ENCODE data around the gene NRCAM.

Gene NRCAM

DNA sequence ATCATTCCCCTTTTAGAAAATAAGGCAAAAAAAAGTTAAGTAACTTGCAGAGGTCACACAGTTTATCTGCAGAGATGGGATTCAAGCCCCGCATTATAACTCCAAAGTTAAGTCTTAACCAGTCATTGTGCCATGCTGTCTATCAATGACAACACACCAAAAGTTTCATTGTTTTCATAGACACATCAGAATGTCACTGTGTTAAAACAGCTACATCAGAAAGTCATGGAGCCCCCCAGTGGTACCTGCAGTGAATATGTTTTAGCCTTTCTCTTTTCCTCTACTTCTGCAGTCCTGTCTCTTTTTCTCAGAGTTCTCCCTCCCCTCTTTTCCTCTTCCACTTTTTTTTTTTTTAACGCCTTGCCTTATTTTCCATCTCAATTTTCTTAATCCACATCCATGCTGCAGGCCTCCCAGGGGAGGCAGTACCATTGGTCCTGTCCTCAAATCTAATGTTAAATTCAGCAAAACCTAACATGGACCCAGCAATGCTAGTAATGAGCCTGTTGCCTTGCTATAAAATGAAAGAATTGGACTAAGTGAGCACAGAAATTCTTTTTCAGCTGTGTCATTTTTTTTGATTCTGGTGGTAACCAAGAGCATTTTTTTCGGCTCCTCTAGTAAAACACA is 3.8 kb upstream of the NRCAM start:
- Histone ChIP-seq H3K4me3 (ENCODE audit: low read depth, low read length) (no peak overlapping the region), H3K9me3 (ENCODE audit: control insufficient read depth, insufficient read depth, low read depth, low read length) (no peaks in the 10 kb centered on the region), H3K27ac (ENCODE audit: extremely low read depth, low read depth, low read length) (no peak overlapping the region), H3K36me3 (ENCODE audit: control insufficient read depth in 2 of 2, insufficient read depth in 1 of 2, low read length in 2 of 2) (no peaks in the 10 kb centered on the region), H3K4me1 (ENCODE audit: control insufficient read depth, insufficient read depth, low read length) (no peaks in the 10 kb centered on the region; the same call in 1 of the 2 replicates)
- ChIA-PET CTCF (interaction anchor here (0.6 to 2.6 kb wide), 19 partner anchors 8 to 557 kb away, joined by 3 to 18 read pairs (median 5); no protein-coding TSS in a partner anchor), POLR2A (interaction anchor here (0.6 kb wide), 1 partner anchor 8 kb away, joined by 3 read pairs; no protein-coding TSS in a partner anchor)
- TF ChIP-seq ZNF2 (tag by site-specific recombination; IDR thresholded peaks at IDR 0.05) (0 out of 2 replicates have a peak, but pooled peaks have one; percentile 22), SCRT2 (tag by site-specific recombination; IDR thresholded peaks at IDR 0.05) (peak; percentile 84), OVOL3 (tag by site-specific recombination; IDR thresholded peaks at IDR 0.05) (no peak), ZNF548 (tag by site-specific recombination; IDR thresholded peaks at IDR 0.05) (no peak), ZNF335 (tag by site-specific recombination; conservative IDR thresholded peaks at IDR 0.05) (0 out of 2 replicates have a peak, but pooled peaks have one; percentile 34), ZNF660 (tag by site-specific recombination; IDR thresholded peaks at IDR 0.05) (0 out of 2 replicates have a peak, but pooled peaks have one; percentile 31), ZNF629 (tag by site-specific recombination; IDR thresholded peaks at IDR 0.05) (peak; percentile 15; the same call in 1 of the 2 replicates), ZNF654 (tag by site-specific recombination; IDR thresholded peaks at IDR 0.05; ENCODE audit: low read depth) (peak; percentile 74), ZNF157 (tag by site-specific recombination; IDR thresholded peaks at IDR 0.05) (no peak), SCRT1 (tag by site-specific recombination; IDR thresholded peaks at IDR 0.05; ENCODE audit: borderline replicate concordance) (peak; percentile 42; the same call in 1 of the 2 replicates)
- TF ChIP-seq, protein P1, sequence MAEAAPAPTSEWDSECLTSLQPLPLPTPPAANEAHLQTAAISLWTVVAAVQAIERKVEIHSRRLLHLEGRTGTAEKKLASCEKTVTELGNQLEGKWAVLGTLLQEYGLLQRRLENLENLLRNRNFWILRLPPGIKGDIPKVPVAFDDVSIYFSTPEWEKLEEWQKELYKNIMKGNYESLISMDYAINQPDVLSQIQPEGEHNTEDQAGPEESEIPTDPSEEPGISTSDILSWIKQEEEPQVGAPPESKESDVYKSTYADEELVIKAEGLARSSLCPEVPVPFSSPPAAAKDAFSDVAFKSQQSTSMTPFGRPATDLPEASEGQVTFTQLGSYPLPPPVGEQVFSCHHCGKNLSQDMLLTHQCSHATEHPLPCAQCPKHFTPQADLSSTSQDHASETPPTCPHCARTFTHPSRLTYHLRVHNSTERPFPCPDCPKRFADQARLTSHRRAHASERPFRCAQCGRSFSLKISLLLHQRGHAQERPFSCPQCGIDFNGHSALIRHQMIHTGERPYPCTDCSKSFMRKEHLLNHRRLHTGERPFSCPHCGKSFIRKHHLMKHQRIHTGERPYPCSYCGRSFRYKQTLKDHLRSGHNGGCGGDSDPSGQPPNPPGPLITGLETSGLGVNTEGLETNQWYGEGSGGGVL (tag by site-specific recombination; IDR thresholded peaks at IDR 0.05): no peak

- POLR2A ChIA-PET: interaction anchor here (1.7 kb wide), 1 partner anchor 68 kb away, joined by 6 read pairs; the partner anchor contains the start of gene PNPLA8
Observed at GRCh38 chr7:108457871-108458270, 1.6 kb upstream of the NRCAM start.

DNA sequence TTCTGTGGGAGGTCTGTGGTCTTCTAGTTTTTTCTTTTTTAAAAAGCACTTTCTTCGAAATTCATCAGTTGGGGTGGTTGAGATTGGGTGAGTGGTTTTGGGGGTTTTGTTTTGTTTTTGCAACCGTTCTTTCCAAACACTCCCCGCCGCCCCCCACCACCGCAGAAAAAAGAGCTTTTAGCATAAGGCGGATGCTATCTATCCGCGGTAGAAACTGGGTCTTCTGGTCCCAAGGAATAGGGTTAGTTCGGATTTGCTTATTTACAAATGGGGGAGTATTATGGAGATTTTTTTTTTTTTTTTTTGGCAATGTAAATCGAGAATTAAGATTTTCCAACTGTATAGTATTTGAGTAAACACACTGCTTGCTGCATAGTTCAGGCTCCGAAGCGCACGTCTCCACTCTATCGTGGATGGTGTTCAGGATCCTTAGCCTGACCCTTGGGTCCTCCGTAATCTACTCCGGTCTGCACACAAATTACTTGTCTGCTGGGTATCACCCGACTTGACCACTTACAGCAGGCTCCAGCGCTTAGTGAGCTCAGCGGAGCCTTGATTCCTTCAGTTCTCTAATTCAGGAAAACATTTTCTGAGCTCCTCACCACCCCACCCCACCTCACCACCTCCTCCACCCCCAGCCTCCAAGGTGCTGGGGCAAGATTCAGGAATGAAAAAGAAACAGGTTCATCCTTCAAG is 757 bp upstream of the NRCAM start:
- Histone ChIP-seq H3K9me3 (ENCODE audit: control insufficient read depth, insufficient read depth, low read depth, low read length) (no peaks in the 10 kb centered on the region), H3K4me3 (ENCODE audit: low read depth, low read length) (peak overlapping the region; percentile 88), H3K27ac (ENCODE audit: extremely low read depth, low read depth, low read length) (no peak overlapping the region), H3K4me1 (ENCODE audit: control insufficient read depth, insufficient read depth, low read length) (peaks cover 5% of the 10 kb centered on the region; the same call in 1 of the 2 replicates), H3K36me3 (ENCODE audit: control insufficient read depth in 2 of 2, insufficient read depth in 1 of 2, low read length in 2 of 2) (no peaks in the 10 kb centered on the region)
- POLR2A ChIA-PET: interaction anchor here (0.6 to 2.3 kb wide), 4 partner anchors 10 to 134 kb away, joined by 3 to 8 read pairs (median 6); partner anchors contain the start of gene PNPLA8
- CTCF ChIA-PET: interaction anchor here (0.7 to 2.2 kb wide), 3 partner anchors 37 to 284 kb away, joined by 4 to 7 read pairs (median 5); no protein-coding TSS in a partner anchor
- TF ChIP-seq ZNF768 (tag by site-specific recombination; IDR thresholded peaks at IDR 0.05) (no peak), ZSCAN30 (tag by site-specific recombination; IDR thresholded peaks at IDR 0.05) (no peak), BCL6B (tag by site-specific recombination; IDR thresholded peaks at IDR 0.05) (no peak), ZNF488 (tag by site-specific recombination; IDR thresholded peaks at IDR 0.05) (no peak), ZNF302 (tag by site-specific recombination; IDR thresholded peaks at IDR 0.05; ENCODE audit: low read depth) (no peak), FEZF1 (tag by site-specific recombination; IDR thresholded peaks at IDR 0.05) (no peak)
- TF ChIP-seq, protein P2, sequence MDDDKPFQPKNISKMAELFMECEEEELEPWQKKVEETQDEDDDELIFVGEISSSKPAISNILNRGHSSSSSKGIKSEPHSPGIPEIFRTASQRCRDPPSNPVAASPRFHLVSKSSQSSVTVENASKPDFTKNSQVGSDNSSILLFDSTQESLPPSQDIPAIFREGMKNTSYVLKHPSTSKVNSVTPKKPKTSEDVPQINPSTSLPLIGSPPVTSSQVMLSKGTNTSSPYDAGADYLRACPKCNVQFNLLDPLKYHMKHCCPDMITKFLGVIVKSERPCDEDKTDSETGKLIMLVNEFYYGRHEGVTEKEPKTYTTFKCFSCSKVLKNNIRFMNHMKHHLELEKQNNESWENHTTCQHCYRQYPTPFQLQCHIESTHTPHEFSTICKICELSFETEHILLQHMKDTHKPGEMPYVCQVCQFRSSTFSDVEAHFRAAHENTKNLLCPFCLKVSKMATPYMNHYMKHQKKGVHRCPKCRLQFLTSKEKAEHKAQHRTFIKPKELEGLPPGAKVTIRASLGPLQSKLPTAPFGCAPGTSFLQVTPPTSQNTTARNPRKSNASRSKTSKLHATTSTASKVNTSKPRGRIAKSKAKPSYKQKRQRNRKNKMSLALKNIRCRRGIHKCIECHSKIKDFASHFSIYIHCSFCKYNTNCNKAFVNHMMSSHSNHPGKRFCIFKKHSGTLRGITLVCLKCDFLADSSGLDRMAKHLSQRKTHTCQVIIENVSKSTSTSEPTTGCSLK (tag by site-specific recombination; IDR thresholded peaks at IDR 0.05): no peak

More at GRCh38 chr7:108457871-108458270, 1.6 kb upstream of the NRCAM start:
- CTCF ChIA-PET: interaction anchor here (0.9 kb wide), 1 partner anchor 9 kb away, joined by 5 read pairs; no protein-coding TSS in a partner anchor
- H3K27ac ChIP-seq (ENCODE audit: extremely low read depth, low read depth, low read length): no peak overlapping the region
- no peaks in the 10 kb centered on the region for H3K9me3 ChIP-seq (ENCODE audit: control insufficient read depth, insufficient read depth, low read depth, low read length)
- H3K4me1 ChIP-seq (ENCODE audit: control insufficient read depth, insufficient read depth, low read length): peaks cover 5% of the 10 kb centered on the region; the same call in 1 of the 2 replicates
- H3K36me3 ChIP-seq (ENCODE audit: control insufficient read depth in 2 of 2, insufficient read depth in 1 of 2, low read length in 2 of 2): no peaks in the 10 kb centered on the region
- no peak overlapping the region for H3K4me3 ChIP-seq (ENCODE audit: low read depth, low read length)
- no peak for TF ChIP-seq ZNF366 (tag by site-specific recombination; conservative IDR thresholded peaks at IDR 0.05)
- TF ChIP-seq ZFP3 (tag by site-specific recombination; IDR thresholded peaks at IDR 0.05; ENCODE audit: low read depth): peak; percentile 68
